HG03095 (cell line): ENCODE data around the gene PCDHGC4.

Source experiments
- ATAC-seq: cut with Tn5 transposase; IDR thresholded peaks from one replicate; pipeline ENCODE4 v1.9.1; 2021; ENCODE audit warnings: moderate library complexity; ENCODE audit not compliant: unreplicated experiment

Gene PCDHGC4

GRCh38 chr5:141484641-141485311 is at the start of gene PCDHGC4:
TSS of gene PCDHGC4 (plus strand) at chr5:141485030. CDS start at chr5:141485174, 144 bp downstream.
- ATAC-seq, result peak; percentile 50

- no peak for ATAC-seq
Observed at GRCh38 chr5:141437221-141437620, 47.6 kb upstream of the PCDHGC4 start.

- ATAC-seq, result no peak
Observed at GRCh38 chr5:141439411-141440141, 45.3 kb upstream of the PCDHGC4 start.

GRCh38 chr5:141440341-141440740 is 44.5 kb upstream of the PCDHGC4 start:
- no peak for ATAC-seq

GRCh38 chr5:141441571-141442170 is 43.2 kb upstream of the PCDHGC4 start:
- ATAC-seq, result no peak

GRCh38 chr5:141465351-141465750 is 19.5 kb upstream of the PCDHGC4 start:
- ATAC-seq, result no peak

GRCh38 chr5:141475625-141476131 is 9.2 kb upstream of the PCDHGC4 start, which contains the start of gene PCDHGC3:
TSS of gene PCDHGC3 (plus strand) at chr5:141475966. CDS start at chr5:141476117, 151 bp downstream.
- ATAC-seq, result peak; percentile 96

GRCh38 chr5:141476132-141476911 is 8.5 kb upstream of the PCDHGC4 start:
- ATAC-seq, result peak; percentile 31

GRCh38 chr5:141477044-141477575 is 7.7 kb upstream of the PCDHGC4 start:
- ATAC-seq, result no peak

- ATAC-seq, result no peak
Observed at GRCh38 chr5:141477815-141478214, 7.0 kb upstream of the PCDHGC4 start.

- ATAC-seq, result no peak
Observed at GRCh38 chr5:141478321-141478945, 6.4 kb upstream of the PCDHGC4 start.

GRCh38 chr5:141479776-141480175 is 5.1 kb upstream of the PCDHGC4 start:
- ATAC-seq, result no peak

GRCh38 chr5:141483902-141484301 is 928 bp upstream of the PCDHGC4 start:
- no peak for ATAC-seq

GRCh38 chr5:141484310-141484640 is 555 bp upstream of the PCDHGC4 start:
- ATAC-seq, result no peak

- ATAC-seq, result no peak
Observed at GRCh38 chr5:141485321-141486055, 658 bp downstream of the PCDHGC4 start.

GRCh38 chr5:141486091-141486490 is 1.3 kb downstream of the PCDHGC4 start:
- ATAC-seq, result no peak

GRCh38 chr5:141487131-141487530 is 2.3 kb downstream of the PCDHGC4 start:
- ATAC-seq, result no peak

- no peak for ATAC-seq
Observed at GRCh38 chr5:141488591-141489561, 4.0 kb downstream of the PCDHGC4 start, which contains the start of gene PCDHGC5. TSS of gene PCDHGC5 (plus strand) at chr5:141489081. CDS start at chr5:141489241, 160 bp downstream.
